D721Med (cell line): Measurements from ENCODE around the gene PADI3.

ENCODE experiments used
- DNase-seq: peaks from one replicate; pipeline ENCODE4 v3.0.0; 2011; ENCODE audit warnings: low spot score; ENCODE audit not compliant: insufficient read length
- FAIRE-seq: peaks from 2 replicates; lab custom pipeline; 2011; peaks lifted over from hg19 to GRCh38; lab: Jason Lieb, UNC
- TF ChIP-seq, protein P1 (sequence below): IDR thresholded peaks from 2 replicates; pipeline ENCODE4 v1.5.1; 2012; ENCODE audit warnings: mild to moderate bottlenecking, control low read depth; ENCODE audit not compliant: insufficient read depth; ENCODE audit errors: missing control alignments

Gene PADI3

DNA sequence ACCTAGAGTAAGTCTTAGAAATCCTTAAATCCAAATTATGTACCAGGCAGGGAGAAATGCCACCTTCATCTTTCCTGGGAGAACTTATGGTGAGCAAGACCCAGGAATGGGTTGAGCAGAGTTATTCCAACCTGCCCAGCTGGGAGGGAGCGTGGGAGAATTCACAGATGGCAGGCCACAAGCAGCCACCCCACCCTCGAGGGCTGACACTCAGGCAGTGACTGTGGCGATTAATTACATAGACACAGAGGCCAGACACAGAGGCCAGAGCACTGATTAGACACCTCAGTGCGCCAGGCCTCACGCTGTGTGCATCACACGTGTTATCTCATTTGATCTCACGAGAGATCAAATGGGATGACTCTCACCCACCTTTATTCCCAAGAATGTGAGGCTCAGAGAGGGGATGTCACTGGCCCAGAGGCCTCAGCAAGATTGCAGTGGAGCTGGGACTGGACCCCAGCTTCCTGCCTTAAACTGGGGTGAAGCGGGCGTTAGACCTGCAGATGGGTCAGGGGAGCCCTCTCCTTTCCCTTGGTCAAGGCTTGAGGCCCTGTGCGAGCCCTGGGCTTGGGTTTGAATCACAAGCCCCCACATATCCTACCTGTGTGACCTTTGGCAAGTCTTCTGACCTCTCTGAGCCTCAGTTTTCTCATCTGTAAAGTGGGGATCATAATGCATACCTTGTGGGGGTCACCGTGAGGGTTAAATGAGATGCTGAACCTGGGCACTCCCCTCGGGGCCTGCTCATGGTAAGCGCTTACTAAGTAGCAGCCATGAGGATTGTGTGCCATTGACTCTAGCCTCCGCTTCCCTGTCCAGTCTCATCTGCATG lies 30.3 kb downstream of the PADI3 start:
- FAIRE-seq (no peak), DNase-seq (no peak)
- TF ChIP-seq, protein P1, sequence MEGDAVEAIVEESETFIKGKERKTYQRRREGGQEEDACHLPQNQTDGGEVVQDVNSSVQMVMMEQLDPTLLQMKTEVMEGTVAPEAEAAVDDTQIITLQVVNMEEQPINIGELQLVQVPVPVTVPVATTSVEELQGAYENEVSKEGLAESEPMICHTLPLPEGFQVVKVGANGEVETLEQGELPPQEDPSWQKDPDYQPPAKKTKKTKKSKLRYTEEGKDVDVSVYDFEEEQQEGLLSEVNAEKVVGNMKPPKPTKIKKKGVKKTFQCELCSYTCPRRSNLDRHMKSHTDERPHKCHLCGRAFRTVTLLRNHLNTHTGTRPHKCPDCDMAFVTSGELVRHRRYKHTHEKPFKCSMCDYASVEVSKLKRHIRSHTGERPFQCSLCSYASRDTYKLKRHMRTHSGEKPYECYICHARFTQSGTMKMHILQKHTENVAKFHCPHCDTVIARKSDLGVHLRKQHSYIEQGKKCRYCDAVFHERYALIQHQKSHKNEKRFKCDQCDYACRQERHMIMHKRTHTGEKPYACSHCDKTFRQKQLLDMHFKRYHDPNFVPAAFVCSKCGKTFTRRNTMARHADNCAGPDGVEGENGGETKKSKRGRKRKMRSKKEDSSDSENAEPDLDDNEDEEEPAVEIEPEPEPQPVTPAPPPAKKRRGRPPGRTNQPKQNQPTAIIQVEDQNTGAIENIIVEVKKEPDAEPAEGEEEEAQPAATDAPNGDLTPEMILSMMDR, result no peak

DNA sequence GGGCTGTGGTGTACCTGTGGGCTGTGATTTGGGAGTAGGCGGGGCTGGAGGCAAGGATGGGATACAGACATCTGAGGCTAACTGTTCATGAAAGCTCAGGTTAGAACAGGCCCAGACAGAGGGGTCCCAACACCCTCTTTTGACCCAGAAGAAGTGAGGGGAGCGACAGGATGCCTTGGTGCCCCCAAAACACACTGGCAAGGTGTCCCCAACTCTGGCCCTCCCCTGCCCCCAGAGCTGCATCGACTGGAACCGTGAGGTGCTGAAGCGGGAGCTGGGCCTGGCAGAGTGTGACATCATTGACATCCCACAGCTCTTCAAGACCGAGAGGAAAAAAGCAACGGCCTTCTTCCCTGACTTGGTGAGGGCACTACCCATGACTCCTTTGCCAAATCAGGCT lies 31.5 kb downstream of the PADI3 start:
- no peak for FAIRE-seq
- no peak for DNase-seq
- TF ChIP-seq, protein P1, result no peak

GRCh38 chr1:17280894-17281293 lies 32.0 kb downstream of the PADI3 start:
- TF ChIP-seq, protein P1, result no peak
- DNase-seq, result no peak
- no peak for FAIRE-seq

DNA sequence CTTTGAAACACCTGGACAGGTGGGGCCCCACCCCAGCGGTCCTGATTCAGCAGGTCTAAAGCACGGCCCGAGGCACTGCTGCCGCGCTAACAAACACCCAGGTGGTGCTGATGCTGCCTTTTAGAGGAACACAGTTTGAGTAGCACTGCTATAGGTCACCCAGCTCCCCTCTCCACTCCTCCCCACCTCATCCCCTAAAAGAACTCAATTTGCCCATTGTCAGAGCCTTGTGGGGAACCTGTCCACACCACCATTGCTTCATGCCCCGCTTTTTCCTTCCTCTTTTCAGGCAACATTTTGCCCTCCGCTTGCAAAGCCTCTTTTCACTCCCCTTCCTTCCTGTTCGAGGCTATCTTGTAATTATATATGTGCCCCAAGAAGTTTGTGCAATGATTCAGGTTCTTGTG lies 32.9 kb downstream of the PADI3 start:
- DNase-seq (no peak), FAIRE-seq (no peak)

GRCh38 chr1:17282836-17283235 lies 33.9 kb downstream of the PADI3 start:
- DNase-seq, result no peak
- TF ChIP-seq, protein P1, result no peak
- FAIRE-seq, result no peak

More for the DNA sequence above, 32.9 kb downstream of the PADI3 start:
- TF ChIP-seq, protein P1, result no peak

DNA sequence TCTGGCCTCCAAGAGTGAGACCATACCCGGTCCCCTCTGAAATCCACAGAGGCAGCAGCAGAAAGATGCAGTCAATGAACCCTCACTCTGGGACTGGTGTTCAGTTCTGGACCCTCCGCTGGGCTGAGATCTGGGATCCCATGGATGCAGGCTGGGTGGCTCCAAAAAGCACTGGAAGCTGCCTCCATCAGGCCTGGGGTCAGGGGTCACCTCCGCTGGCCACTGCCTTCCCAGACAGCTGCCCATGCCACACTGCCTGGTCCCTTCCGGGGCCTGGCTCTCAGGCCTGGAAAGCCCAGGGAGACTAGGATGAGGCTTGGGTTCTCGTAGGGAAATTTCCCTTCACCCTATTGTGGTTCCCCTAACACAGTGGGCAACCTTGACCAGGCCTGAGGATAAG lies 37.7 kb downstream of the PADI3 start:
- FAIRE-seq (no peak), DNase-seq (no peak)
- TF ChIP-seq, protein P1, result no peak

GRCh38 chr1:17287130-17287776 lies 38.4 kb downstream of the PADI3 start:
- TF ChIP-seq, protein P1, result no peak
- FAIRE-seq, result no peak
- no peak for DNase-seq
